Liver (tissue), 2 donors: ENCODE data around the gene TMEM218.

Experiments
- JUND ChIP-seq, 2 donors: IDR thresholded peaks; 2 replicates each; pipeline ENCODE4 v1.6.1; 2016; ENCODE audit warnings: antibody characterized with exemption in 2 of 2
- TF ChIP-seq, protein P1 (sequence below): IDR thresholded peaks from 2 replicates; pipeline ENCODE4 v1.6.1; 2016; ENCODE audit warnings: antibody characterized with exemption
- donor health status: healthy.

DNA sequence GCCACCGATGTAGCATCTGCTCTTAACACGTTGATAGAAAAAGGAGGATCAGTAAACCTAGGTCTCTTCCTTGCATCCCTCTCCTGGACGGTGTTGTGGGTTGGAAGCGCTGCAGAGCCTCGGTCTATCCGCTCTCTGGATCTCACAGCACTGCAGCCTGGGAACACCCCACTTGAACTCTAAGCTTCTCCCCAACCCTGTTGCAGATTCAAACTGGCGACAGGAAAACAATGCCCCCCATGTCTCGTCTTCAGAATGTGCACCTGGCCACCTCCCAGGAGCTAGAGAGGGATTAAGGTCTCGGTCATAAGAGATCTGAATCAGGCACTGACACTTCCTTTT lies 454 bp downstream of the TMEM218 start:
- TF ChIP-seq JUND (IDR thresholded peaks at IDR 0.05) = no peak
- TF ChIP-seq, protein P1, sequence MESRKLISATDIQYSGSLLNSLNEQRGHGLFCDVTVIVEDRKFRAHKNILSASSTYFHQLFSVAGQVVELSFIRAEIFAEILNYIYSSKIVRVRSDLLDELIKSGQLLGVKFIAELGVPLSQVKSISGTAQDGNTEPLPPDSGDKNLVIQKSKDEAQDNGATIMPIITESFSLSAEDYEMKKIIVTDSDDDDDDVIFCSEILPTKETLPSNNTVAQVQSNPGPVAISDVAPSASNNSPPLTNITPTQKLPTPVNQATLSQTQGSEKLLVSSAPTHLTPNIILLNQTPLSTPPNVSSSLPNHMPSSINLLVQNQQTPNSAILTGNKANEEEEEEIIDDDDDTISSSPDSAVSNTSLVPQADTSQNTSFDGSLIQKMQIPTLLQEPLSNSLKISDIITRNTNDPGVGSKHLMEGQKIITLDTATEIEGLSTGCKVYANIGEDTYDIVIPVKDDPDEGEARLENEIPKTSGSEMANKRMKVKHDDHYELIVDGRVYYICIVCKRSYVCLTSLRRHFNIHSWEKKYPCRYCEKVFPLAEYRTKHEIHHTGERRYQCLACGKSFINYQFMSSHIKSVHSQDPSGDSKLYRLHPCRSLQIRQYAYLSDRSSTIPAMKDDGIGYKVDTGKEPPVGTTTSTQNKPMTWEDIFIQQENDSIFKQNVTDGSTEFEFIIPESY = no peak
